ENCODE measurements around the gene RXFP4. TPM values are rescaled to one million over a fixed set of nuclear protein-coding genes. Genes with fewer than 3 reads are reported as not detected.
A peak's percentile ranks its signal among the peaks of the same experiment; 100 is the strongest.

The RXFP4 gene
- total RNA-seq, 4 donors from 2014 or later = not detected

GRCh38 chr1:155954645-155955044 lies 13.2 kb downstream of the RXFP4 start:
- Histone ChIP-seq H3K4me3 (no peak overlapping the region), H3K9me3 (no peaks in the 10 kb centered on the region), H3K4me1 (no peaks in the 10 kb centered on the region), H3K27ac (no peak overlapping the region), H3K27me3 (no peaks in the 10 kb centered on the region), H3K36me3 (peaks cover 2 to 100% (median 68%) of the 10 kb centered on the region in 3 donors)
- TF ChIP-seq POLR2A (IDR thresholded peaks at IDR 0.05) (no peak), EP300 (IDR thresholded peaks at IDR 0.05) (no peak), CTCF (IDR thresholded peaks at IDR 0.05) (no peak)
- WGBS, 2 donors = 95 to 99% methylated on average over 3 of the region's 3 CpGs
- no peak for DNase-seq (ENCODE audit: low spot score in 2 of 2)

GRCh38 chr1:155957411-155957915 lies 16.0 kb downstream of the RXFP4 start:
- WGBS, 2 donors = 91% methylated on average over 12 of the region's 12 CpGs
- H3K27ac ChIP-seq = no peak overlapping the region
- TF ChIP-seq EP300 (IDR thresholded peaks at IDR 0.05) (no peak), POLR2A (IDR thresholded peaks at IDR 0.05) (no peak), CTCF (IDR thresholded peaks at IDR 0.05) (no peak)
- H3K9me3 ChIP-seq = no peaks in the 10 kb centered on the region
- peaks cover 0 to 12% (median 5%) of the 10 kb centered on the region in 4 donors for H3K4me1 ChIP-seq
- H3K4me3 ChIP-seq = no peak overlapping the region
- peaks cover 3 to 100% (median 62%) of the 10 kb centered on the region in 3 donors for H3K36me3 ChIP-seq
- no peaks in the 10 kb centered on the region for H3K27me3 ChIP-seq
- no peak for DNase-seq (ENCODE audit: low spot score in 2 of 2)

- no peak for DNase-seq (ENCODE audit: low spot score in 2 of 2)
- Histone ChIP-seq H3K4me3 (no peak overlapping the region), H3K27ac (peak overlapping the region in 3 of 4 donors; percentile 1 to 38 (median 26)), H3K36me3 (peaks cover 6 to 99% (median 67%) of the 10 kb centered on the region in 3 donors), H3K9me3 (no peaks in the 10 kb centered on the region), H3K4me1 (peaks cover 0 to 23% (median 10%) of the 10 kb centered on the region in 4 donors), H3K27me3 (no peaks in the 10 kb centered on the region)
- TF ChIP-seq CTCF (IDR thresholded peaks at IDR 0.05) (no peak), EP300 (IDR thresholded peaks at IDR 0.05) (no peak), POLR2A (IDR thresholded peaks at IDR 0.05) (no peak)
- WGBS, 2 donors = 71 to 73% methylated on average over 3 of the region's 3 CpGs
Measured at GRCh38 chr1:155960081-155960745, 18.8 kb downstream of the RXFP4 start.

GRCh38 chr1:155961937-155962336 lies 20.5 kb downstream of the RXFP4 start:
- no peak overlapping the region for H3K4me3 ChIP-seq
- H3K4me1 ChIP-seq = peaks cover 0 to 29% (median 11%) of the 10 kb centered on the region in 4 donors
- peaks cover 8 to 99% (median 75%) of the 10 kb centered on the region in 3 donors for H3K36me3 ChIP-seq
- no peaks in the 10 kb centered on the region for H3K27me3 ChIP-seq
- WGBS, 2 donors = 49 to 54% methylated on average over 9 to 14 of the region's 14 CpGs
- H3K9me3 ChIP-seq = no peaks in the 10 kb centered on the region
- DNase-seq (ENCODE audit: low spot score in 2 of 2) = no peak
- peak overlapping the region in 2 of 4 donors; percentile 15 to 70 for H3K27ac ChIP-seq
- TF ChIP-seq EP300 (IDR thresholded peaks at IDR 0.05) (peak in 1 of 2 donors; percentile 26), POLR2A (IDR thresholded peaks at IDR 0.05) (no peak), CTCF (IDR thresholded peaks at IDR 0.05) (peak in 2 of 5 experiments; percentile 12 to 31)

GRCh38 chr1:155962599-155963211 lies 21.3 kb downstream of the RXFP4 start:
- Histone ChIP-seq H3K27me3 (no peaks in the 10 kb centered on the region), H3K4me3 (no peak overlapping the region), H3K27ac (peak overlapping the region in 2 of 4 donors; percentile 15 to 70), H3K9me3 (no peaks in the 10 kb centered on the region), H3K4me1 (peaks cover 0 to 37% (median 19%) of the 10 kb centered on the region in 4 donors), H3K36me3 (peaks cover 8 to 98% (median 74%) of the 10 kb centered on the region in 3 donors)
- TF ChIP-seq CTCF (IDR thresholded peaks at IDR 0.05) = no peak
- TF ChIP-seq EP300 (IDR thresholded peaks at IDR 0.05) = no peak
- TF ChIP-seq POLR2A (IDR thresholded peaks at IDR 0.05) = no peak
- peak in 1 of 2 donors; percentile 52 for DNase-seq (ENCODE audit: low spot score in 2 of 2)
- 75 to 77% methylated on average over 18 of the region's 18 CpGs for WGBS, 2 donors
